SJCRH30 (cell line): ENCODE measurements around the gene MTIF2. TPM values are rescaled to one million over a fixed set of nuclear protein-coding genes. Genes with fewer than 3 reads are reported as not detected.
"Not testable (repeated sequence)": the region's sequence is repeated elsewhere in the genome, so short reads cannot be mapped to it uniquely, and the experiment has no call there.

Experiments
- DNase-seq, 2 experiments: peaks; one replicate each; pipeline ENCODE4 v3.0.0-alpha.2; 2015 to 2020
- H3K27ac ChIP-seq: fragments of 250-450 bp; sonication (Bioruptor Pico); 2 replicates; pipeline ENCODE4 v1.5.1; 2020; ENCODE audit warnings: mild to moderate bottlenecking, moderate library complexity
- H3K27me3 ChIP-seq: fragments of 250-450 bp; sonication (Bioruptor Pico); 2 replicates; pipeline ENCODE4 v1.5.1; 2020; ENCODE audit warnings: mild to moderate bottlenecking, moderate library complexity
- H3K36me3 ChIP-seq: fragments of 250-450 bp; sonication (Bioruptor Pico); 2 replicates; pipeline ENCODE4 v1.5.1; 2020; ENCODE audit warnings: mild to moderate bottlenecking, moderate library complexity
- H3K4me1 ChIP-seq: fragments of 250-450 bp; sonication (Bioruptor Pico); 2 replicates; pipeline ENCODE4 v1.5.1; 2020; ENCODE audit warnings: mild to moderate bottlenecking, moderate library complexity
- H3K4me3 ChIP-seq: fragments of 250-450 bp; sonication (Bioruptor Pico); 2 replicates; pipeline ENCODE4 v1.5.1; 2020; ENCODE audit warnings: mild to moderate bottlenecking, moderate library complexity
- H3K9me3 ChIP-seq: fragments of 250-450 bp; sonication (Bioruptor Pico); replicated peaks from 2 replicates; pipeline ENCODE4 v1.5.1; 2020; ENCODE audit warnings: mild to moderate bottlenecking, moderate library complexity
- total RNA-seq: library from RNA; depleted of rRNA; stranded (reverse); fragments of >200 nt; shearing (Covaris generic); gene quantifications from 2 replicates; pipeline ENCODE4 v1.2.3, GENCODE V29; 2014

MTIF2 gene
- total RNA-seq, 1 experiment from 2014 or later, result 60.5 TPM

GRCh38 chr2:55232084-55232862, 36.8 kb downstream of the MTIF2 start, which contains the start of the genes CLHC1 and RPS27A:
Gene CLHC1 (minus strand): TSS chr2:55232293. CDS start chr2:55222411, 9,882 bp downstream.
Gene RPS27A (plus strand): TSS chr2:55232688. CDS start chr2:55232825, 137 bp downstream.
- peak; percentile 94 to 98 for DNase-seq
- Histone ChIP-seq H3K27ac (peak within 1 kb of the TSS; percentile 94), H3K4me3 (peak within 1 kb of the TSS; percentile 76), H3K36me3 (peaks cover 43% of the 10 kb centered on the region), H3K4me1 (no peaks in the 10 kb centered on the region; the same call in 1 of the 2 replicates), H3K27me3 (no peaks in the 10 kb centered on the region), H3K9me3 (no peaks in the 10 kb centered on the region)

- Histone ChIP-seq H3K27me3 (no peaks in the 10 kb centered on the region), H3K27ac (peak overlapping the region; percentile 94), H3K4me1 (no peaks in the 10 kb centered on the region; the same call in 1 of the 2 replicates), H3K36me3 (peaks cover 37% of the 10 kb centered on the region), H3K9me3 (no peaks in the 10 kb centered on the region), H3K4me3 (peak overlapping the region; percentile 76)
- no peak for DNase-seq
These were observed 37.4 kb downstream of the MTIF2 start for GRCh38 chr2:55231546-55232083.

- Histone ChIP-seq H3K27ac (no peak overlapping the region), H3K36me3 (peaks cover 30% of the 10 kb centered on the region), H3K4me1 (no peaks in the 10 kb centered on the region; the same call in 1 of the 2 replicates), H3K27me3 (no peaks in the 10 kb centered on the region), H3K4me3 (no peak overlapping the region), H3K9me3 (no peaks in the 10 kb centered on the region)
- DNase-seq, result no peak
These were observed 38.5 kb downstream of the MTIF2 start for GRCh38 chr2:55230551-55230950.

- no peak overlapping the region for H3K27ac ChIP-seq
- no peak for DNase-seq
- H3K4me3 ChIP-seq, result no peak overlapping the region
These were observed 39.8 kb downstream of the MTIF2 start for GRCh38 chr2:55229221-55229620.

DNA sequence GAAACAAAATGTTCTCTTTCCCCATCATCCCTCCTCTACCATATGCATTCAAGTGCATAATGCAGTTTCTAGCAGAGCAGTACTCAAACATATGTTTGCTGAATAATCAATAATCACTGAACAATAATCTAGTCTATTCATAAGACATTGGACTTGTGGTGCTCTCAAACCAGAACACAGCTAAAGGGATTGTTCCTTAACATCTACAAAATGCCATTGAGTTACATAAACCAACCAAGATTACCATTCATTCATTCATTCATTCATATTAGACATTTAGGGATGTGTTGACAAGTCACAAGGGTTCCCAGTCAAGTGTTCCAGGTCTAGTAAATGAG, 40.8 kb downstream of the MTIF2 start:
- no peak overlapping the region for H3K27ac ChIP-seq
- H3K9me3 ChIP-seq, result no peaks in the 10 kb centered on the region
- no peak for DNase-seq
- H3K27me3 ChIP-seq, result no peaks in the 10 kb centered on the region
- peaks cover 7% of the 10 kb centered on the region for H3K36me3 ChIP-seq
- no peaks in the 10 kb centered on the region for H3K4me1 ChIP-seq
- H3K4me3 ChIP-seq, result no peak overlapping the region

More at GRCh38 chr2:55229221-55229620, 39.8 kb downstream of the MTIF2 start:
- Histone ChIP-seq H3K36me3 (peaks cover 17% of the 10 kb centered on the region), H3K4me1 (no peaks in the 10 kb centered on the region; the same call in 1 of the 2 replicates), H3K9me3 (no peaks in the 10 kb centered on the region), H3K27me3 (no peaks in the 10 kb centered on the region)

GRCh38 chr2:55227437-55228225, 41.4 kb downstream of the MTIF2 start:
- not testable (repeated sequence) for H3K36me3 ChIP-seq, H3K4me3 ChIP-seq, DNase-seq, H3K9me3 ChIP-seq, H3K27ac ChIP-seq, H3K4me1 ChIP-seq, H3K27me3 ChIP-seq

DNA sequence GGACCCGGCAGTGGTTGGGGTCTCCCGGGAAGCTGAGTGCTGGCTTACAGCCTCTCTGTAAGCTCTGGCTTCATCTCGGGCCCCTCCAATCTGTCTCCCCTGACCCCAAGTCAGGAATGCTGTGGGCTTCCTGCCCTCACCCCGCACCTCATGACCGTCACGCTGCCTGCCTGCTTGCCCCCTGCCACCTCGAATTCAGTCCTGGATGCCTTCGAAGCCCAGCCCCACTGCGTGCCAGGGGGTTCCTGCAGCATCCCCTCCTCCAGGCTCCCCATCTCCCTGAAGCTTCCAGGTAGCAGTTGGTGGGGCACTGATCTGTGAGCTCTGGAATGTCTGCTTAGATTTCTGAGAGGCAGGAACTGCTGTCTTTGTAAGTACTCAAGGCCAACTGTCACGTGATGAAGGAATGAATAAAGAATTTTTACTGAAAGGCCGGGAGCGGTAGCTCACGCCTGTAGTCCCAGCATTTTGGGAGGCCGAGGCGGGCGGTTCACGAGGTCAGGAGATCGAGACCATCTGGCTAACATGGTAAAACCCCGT, 43.5 kb downstream of the MTIF2 start:
- Histone ChIP-seq H3K4me1 (no peaks in the 10 kb centered on the region), H3K27me3 (no peaks in the 10 kb centered on the region), H3K4me3 (no peak overlapping the region), H3K9me3 (no peaks in the 10 kb centered on the region), H3K36me3 (peaks cover 4% of the 10 kb centered on the region; the same call in 1 of the 2 replicates), H3K27ac (no peak overlapping the region)
- no peak for DNase-seq

- peaks cover 4% of the 10 kb centered on the region; the same call in 1 of the 2 replicates for H3K36me3 ChIP-seq
- H3K4me3 ChIP-seq, result no peak overlapping the region
- no peaks in the 10 kb centered on the region for H3K27me3 ChIP-seq
- no peaks in the 10 kb centered on the region for H3K9me3 ChIP-seq
- DNase-seq, result no peak
- H3K27ac ChIP-seq, result no peak overlapping the region
- no peaks in the 10 kb centered on the region for H3K4me1 ChIP-seq
These were observed 44.2 kb downstream of the MTIF2 start for GRCh38 chr2:55224761-55225261.

- H3K4me3 ChIP-seq, result no peak overlapping the region
- H3K36me3 ChIP-seq, result peaks cover 4% of the 10 kb centered on the region; the same call in 1 of the 2 replicates
- H3K9me3 ChIP-seq, result no peaks in the 10 kb centered on the region
- H3K27me3 ChIP-seq, result no peaks in the 10 kb centered on the region
- H3K27ac ChIP-seq, result no peak overlapping the region
- H3K4me1 ChIP-seq, result no peaks in the 10 kb centered on the region
- DNase-seq, result no peak
These were observed 44.9 kb downstream of the MTIF2 start for GRCh38 chr2:55223958-55224760.

DNA sequence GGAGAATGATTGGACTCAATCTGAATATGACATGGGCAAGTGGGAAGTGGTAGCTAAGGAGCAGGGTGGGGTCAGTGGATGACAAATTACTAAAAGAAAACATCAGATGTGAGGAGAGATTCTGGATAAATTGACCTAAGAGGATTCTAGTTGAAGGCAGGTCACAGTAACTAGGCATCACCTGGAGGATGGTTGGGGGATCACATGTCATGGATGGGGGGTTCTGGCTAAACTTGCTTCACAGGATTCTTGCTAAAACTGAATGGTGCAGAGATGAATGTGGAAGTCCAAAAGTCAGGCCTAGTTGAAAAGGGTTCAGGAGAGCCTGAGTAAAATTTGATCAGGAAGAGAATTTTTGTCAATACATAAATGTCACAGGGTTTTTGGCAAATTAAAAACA, 55.2 kb downstream of the MTIF2 start:
- Histone ChIP-seq H3K36me3 (no peaks in the 10 kb centered on the region), H3K4me3 (no peak overlapping the region), H3K27me3 (no peaks in the 10 kb centered on the region), H3K4me1 (no peaks in the 10 kb centered on the region), H3K9me3 (no peaks in the 10 kb centered on the region), H3K27ac (no peak overlapping the region)
- DNase-seq, result no peak

- Histone ChIP-seq H3K4me1 (no peaks in the 10 kb centered on the region), H3K9me3 (peaks cover 6% of the 10 kb centered on the region; the same call in 1 of the 2 replicates), H3K27me3 (no peaks in the 10 kb centered on the region), H3K4me3 (no peak overlapping the region), H3K27ac (no peak overlapping the region), H3K36me3 (peaks cover 3% of the 10 kb centered on the region; the same call in 1 of the 2 replicates)
- DNase-seq, result no peak
These were observed 64.1 kb downstream of the MTIF2 start for GRCh38 chr2:55204950-55205349.

- Histone ChIP-seq H3K9me3 (peaks cover 6% of the 10 kb centered on the region; the same call in 1 of the 2 replicates), H3K27ac (no peak overlapping the region), H3K4me3 (no peak overlapping the region), H3K27me3 (no peaks in the 10 kb centered on the region), H3K4me1 (no peaks in the 10 kb centered on the region), H3K36me3 (peaks cover 3% of the 10 kb centered on the region; the same call in 1 of the 2 replicates)
- DNase-seq, result no peak
These were observed 64.5 kb downstream of the MTIF2 start for GRCh38 chr2:55204536-55204935.

GRCh38 chr2:55200416-55200815, 68.6 kb downstream of the MTIF2 start:
- Histone ChIP-seq H3K4me1 (no peaks in the 10 kb centered on the region), H3K36me3 (peaks cover 3% of the 10 kb centered on the region; the same call in 1 of the 2 replicates), H3K27ac (no peak overlapping the region), H3K27me3 (no peaks in the 10 kb centered on the region), H3K9me3 (peaks cover 6% of the 10 kb centered on the region; the same call in 1 of the 2 replicates), H3K4me3 (no peak overlapping the region)
- no peak for DNase-seq

GRCh38 chr2:55196526-55196925, 72.5 kb downstream of the MTIF2 start:
- Histone ChIP-seq H3K27ac (no peak overlapping the region), H3K4me1 (no peaks in the 10 kb centered on the region), H3K27me3 (no peaks in the 10 kb centered on the region), H3K4me3 (no peak overlapping the region), H3K36me3 (no peaks in the 10 kb centered on the region), H3K9me3 (0 out of 2 replicates have a peak, but pooled peaks cover 3% of the 10 kb centered on the region)
- no peak for DNase-seq
